Kidney capillary endothelial cell (primary cell): ENCODE measurements around the gene RADIL.

Source experiments
- DNase-seq: peaks from one replicate; pipeline ENCODE4 v3.0.0-alpha.2; 2018; ENCODE audit warnings: low spot score

Gene RADIL

GRCh38 chr7:4792537-4793126, 90.9 kb downstream of the RADIL start:
- no peak for DNase-seq

GRCh38 chr7:4791738-4792536, 91.6 kb downstream of the RADIL start:
- DNase-seq, result peak; percentile 55

GRCh38 chr7:4791101-4791737, 92.3 kb downstream of the RADIL start:
- DNase-seq, result no peak

- no peak for DNase-seq
These were observed 93.0 kb downstream of the RADIL start for GRCh38 chr7:4790516-4790991.

GRCh38 chr7:4790078-4790465, 93.4 kb downstream of the RADIL start:
- DNase-seq, result no peak

GRCh38 chr7:4789194-4790077, 94.1 kb downstream of the RADIL start:
- no peak for DNase-seq

GRCh38 chr7:4788627-4789189, 94.8 kb downstream of the RADIL start:
- no peak for DNase-seq

GRCh38 chr7:4787947-4788626, 95.4 kb downstream of the RADIL start:
- DNase-seq, result no peak

- DNase-seq, result no peak
These were observed 96.0 kb downstream of the RADIL start for GRCh38 chr7:4787541-4787940.

- DNase-seq, result no peak
These were observed 97.5 kb downstream of the RADIL start for GRCh38 chr7:4786015-4786414.

- DNase-seq, result no peak
These were observed 98.1 kb downstream of the RADIL start for GRCh38 chr7:4785371-4785770.

- DNase-seq, result no peak
These were observed 98.7 kb downstream of the RADIL start for GRCh38 chr7:4784799-4785198.

GRCh38 chr7:4783762-4784351, 99.7 kb downstream of the RADIL start:
- no peak for DNase-seq

- DNase-seq, result no peak
These were observed 100.2 kb downstream of the RADIL start for GRCh38 chr7:4783292-4783652.

- no peak for DNase-seq
These were observed 100.9 kb downstream of the RADIL start for GRCh38 chr7:4782333-4783291.

GRCh38 chr7:4781366-4782069, 102.0 kb downstream of the RADIL start:
- no peak for DNase-seq

- no peak for DNase-seq
These were observed 104.4 kb downstream of the RADIL start for GRCh38 chr7:4779118-4779517.

- peak; percentile 60 for DNase-seq
These were observed 107.5 kb downstream of the RADIL start for GRCh38 chr7:4775848-4776623.
